Stromal cell of bone marrow (primary cell): ENCODE results near the gene FAM9B.

Experiments used
- DNase-seq: peaks from one replicate; pipeline ENCODE4 v3.0.0-alpha.2; 2012; ENCODE audit warnings: low read depth

FAM9B gene

DNA sequence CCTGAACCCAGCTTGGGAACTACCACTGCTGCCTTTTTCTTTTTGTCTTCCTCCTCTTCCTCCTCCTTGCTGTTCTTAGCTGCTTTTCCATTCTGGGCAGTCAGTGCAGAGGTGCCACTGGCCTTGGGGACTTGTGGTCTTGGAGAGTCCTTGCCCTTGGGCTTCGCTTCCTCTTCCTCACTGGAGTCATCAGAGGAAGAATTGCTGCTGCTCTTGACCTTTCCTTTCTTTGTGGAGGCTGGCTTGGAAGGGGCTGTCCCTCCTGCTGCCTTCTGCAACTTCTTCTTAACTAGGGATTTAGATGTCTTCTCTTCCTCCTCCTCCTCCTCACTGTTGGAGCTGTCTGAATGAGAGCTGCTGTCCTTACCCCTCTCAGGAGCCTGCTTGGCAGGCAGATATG is 53.2 kb downstream of the FAM9B start:
- DNase-seq: no peak
